ENCODE results near the gene BTD.

BTD gene, protein sequence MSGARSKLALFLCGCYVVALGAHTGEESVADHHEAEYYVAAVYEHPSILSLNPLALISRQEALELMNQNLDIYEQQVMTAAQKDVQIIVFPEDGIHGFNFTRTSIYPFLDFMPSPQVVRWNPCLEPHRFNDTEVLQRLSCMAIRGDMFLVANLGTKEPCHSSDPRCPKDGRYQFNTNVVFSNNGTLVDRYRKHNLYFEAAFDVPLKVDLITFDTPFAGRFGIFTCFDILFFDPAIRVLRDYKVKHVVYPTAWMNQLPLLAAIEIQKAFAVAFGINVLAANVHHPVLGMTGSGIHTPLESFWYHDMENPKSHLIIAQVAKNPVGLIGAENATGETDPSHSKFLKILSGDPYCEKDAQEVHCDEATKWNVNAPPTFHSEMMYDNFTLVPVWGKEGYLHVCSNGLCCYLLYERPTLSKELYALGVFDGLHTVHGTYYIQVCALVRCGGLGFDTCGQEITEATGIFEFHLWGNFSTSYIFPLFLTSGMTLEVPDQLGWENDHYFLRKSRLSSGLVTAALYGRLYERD

GRCh38 chr3:15601399-15602145 lies at the start of gene BTD, which contains the start of gene HACL1:
Gene BTD (plus strand): TSS chr3:15601745. CDS start chr3:15635440, 33,695 bp downstream.
Gene HACL1 (minus strand): TSS chr3:15601569. CDS start chr3:15601463, 106 bp downstream.
- DNase-seq (ENCODE audit: low spot score), result peak; percentile 98

GRCh38 chr3:15551902-15552301 lies 49.6 kb upstream of the BTD start:
- DNase-seq (ENCODE audit: low spot score), result no peak

- DNase-seq (ENCODE audit: low spot score), result no peak
Measured at GRCh38 chr3:15553749-15554148, 47.8 kb upstream of the BTD start.

DNA sequence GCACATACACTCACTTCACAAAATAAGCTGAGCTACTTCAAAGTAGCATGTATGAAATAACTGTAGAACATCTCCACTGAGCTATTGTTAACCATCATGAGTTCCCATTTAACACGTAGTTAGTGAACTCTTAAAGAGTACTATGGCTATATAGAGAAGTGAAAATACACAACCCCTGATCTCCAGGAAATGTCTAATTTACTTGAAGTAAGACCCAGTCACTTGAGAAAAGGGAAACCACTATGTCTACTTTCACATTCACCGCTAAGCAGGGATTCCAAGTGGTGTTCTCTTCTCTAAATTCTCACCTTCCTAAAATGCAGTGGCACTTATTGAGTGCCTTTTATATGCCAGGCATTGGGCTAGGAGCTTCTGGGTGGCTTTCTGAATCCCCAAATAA lies 45.0 kb upstream of the BTD start:
- DNase-seq (ENCODE audit: low spot score), result no peak

DNA sequence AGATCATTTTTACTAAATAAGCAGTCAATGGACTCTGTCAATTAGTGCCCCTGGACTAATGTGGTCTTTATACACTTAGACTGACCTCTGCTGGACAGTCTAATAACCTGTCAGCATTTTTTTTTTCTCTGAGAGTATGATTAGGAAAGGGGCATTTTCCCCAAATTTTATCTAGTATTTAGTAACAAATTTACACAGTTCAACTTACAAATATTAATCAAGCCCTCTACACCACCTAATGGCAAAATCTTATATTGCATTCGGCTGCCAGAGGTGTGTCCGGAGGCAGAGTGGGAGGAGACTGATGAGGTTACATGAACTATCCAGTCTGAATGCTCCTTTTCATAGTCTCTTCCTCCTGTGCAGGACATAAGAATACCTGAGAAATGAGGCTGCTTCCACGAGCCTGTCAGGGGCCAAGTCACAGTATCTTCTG lies 44.0 kb upstream of the BTD start:
- DNase-seq (ENCODE audit: low spot score), result peak; percentile 74

GRCh38 chr3:15558581-15558980 lies 43.0 kb upstream of the BTD start:
- no peak for DNase-seq (ENCODE audit: low spot score)

GRCh38 chr3:15562560-15562959 lies 39.0 kb upstream of the BTD start:
- no peak for DNase-seq (ENCODE audit: low spot score)

DNA sequence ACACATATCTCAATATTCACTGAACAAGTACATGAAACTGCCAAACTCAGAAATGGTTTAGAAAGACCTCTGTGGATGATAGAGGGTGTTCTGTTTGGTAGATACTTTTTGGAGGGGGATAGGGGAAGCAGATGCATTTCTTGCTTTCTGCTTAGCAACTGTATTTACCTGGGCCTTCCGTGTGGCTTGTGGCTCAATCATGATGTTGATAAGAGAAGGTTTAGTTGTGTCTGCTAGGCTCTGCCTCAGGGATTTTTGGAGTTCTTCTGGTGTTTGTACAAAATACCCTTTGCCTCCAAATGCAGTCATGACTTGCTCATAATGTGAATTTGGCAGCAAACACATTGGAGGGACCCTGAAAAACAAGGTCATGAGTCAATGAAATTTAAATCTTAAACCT lies 38.4 kb upstream of the BTD start:
- no peak for DNase-seq (ENCODE audit: low spot score)

- no peak for DNase-seq (ENCODE audit: low spot score)
Measured at GRCh38 chr3:15572138-15572537, 29.4 kb upstream of the BTD start.

- no peak for DNase-seq (ENCODE audit: low spot score)
Measured at GRCh38 chr3:15575446-15575845, 26.1 kb upstream of the BTD start.

DNA sequence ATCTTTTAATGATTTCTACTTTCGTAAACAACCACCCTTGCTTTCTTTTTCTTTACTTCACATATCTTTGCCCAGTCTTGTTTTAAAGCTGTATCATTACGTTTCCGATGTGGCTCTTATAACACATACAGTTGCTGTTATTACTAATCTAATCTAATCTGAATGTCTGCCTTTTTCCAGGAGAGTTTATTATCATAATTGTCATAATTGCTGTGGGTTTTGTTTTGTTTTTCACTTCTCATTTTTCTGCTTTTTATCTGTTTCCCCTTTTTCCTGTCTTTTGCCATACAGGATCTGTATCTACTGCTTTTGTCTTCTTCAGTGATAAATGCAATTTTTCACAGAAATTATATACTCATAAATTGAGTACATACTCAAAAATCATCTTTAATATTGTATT lies 25.1 kb upstream of the BTD start:
- no peak for DNase-seq (ENCODE audit: low spot score)

GRCh38 chr3:15578289-15578867 lies 23.2 kb upstream of the BTD start:
- DNase-seq (ENCODE audit: low spot score), result no peak

- DNase-seq (ENCODE audit: low spot score), result no peak
Measured at GRCh38 chr3:15579051-15579450, 22.5 kb upstream of the BTD start.

DNA sequence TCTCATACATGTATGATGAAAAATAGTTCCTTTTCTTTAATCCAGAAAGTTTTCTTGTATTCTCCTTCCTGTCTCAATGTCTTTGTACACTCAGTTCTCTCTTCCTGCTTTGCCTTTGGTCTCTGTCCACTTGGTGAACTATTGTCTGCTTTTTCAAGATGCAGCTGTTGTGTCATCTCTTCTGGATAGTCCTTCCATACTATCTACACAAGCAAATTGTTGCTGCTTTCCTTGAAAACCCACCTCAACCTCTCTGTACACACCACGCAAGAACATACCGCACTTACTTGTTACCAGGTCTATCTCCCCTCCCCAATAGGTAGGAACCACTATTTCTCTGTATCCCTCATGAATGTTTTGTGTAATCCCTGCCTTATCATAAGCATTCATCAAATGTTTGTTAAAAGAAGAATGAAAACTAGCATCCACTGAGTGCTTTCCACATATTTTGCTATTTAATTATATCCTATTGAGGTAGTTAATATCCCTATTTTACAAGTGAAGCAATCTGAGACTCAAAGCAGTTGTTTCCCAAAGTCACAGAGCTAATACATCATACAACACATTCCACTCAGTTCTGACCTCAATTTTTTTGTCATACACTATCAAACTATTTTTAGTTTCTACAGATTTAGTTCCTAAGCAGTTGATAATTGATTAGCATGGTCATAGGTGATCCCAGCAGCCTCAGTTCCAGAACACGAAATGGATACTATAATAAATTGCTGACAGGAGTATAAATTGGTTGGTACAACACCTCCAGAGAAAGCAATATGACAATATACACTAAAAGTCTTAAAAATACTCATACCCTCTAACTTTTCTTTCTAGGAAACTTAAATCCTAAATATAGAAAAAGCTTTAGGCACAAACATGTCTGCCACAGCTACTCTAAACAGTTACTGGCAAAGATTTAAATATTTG lies 19.8 kb upstream of the BTD start:
- DNase-seq (ENCODE audit: low spot score), result no peak

DNA sequence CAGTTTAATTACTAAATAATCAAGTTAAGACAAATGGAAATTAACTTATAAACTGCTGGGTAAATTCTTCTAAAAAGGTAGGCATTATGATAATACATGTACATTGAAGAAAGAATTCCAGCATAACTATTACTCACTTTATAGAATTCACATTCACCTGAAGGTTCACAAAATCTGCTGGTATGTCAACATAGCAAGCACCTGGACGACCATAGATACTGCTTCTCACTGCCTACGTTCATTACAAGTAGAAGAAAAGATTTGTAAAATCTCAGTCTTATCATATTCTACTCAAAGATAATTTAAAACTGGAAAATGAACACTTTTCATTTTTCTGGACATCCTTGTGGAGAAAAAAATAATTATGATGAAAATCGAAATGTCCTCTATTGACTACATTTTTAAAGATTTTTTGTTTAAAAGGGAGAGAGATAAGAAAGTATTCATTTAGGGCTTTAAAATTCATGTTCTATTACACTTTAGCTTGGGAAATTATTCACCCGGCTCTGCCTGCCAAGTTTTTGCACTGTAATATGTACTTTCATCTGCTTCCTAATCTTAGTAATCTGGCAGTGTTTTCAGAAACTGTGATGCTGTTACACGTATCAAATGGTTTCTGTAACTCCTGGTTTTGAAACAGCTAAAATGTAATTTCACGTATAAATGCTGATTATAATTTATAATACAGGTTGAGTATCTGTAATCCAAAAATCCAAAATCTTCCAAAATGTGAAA lies 16.3 kb upstream of the BTD start:
- no peak for DNase-seq (ENCODE audit: low spot score)

GRCh38 chr3:15591242-15591641 lies 10.3 kb upstream of the BTD start:
- DNase-seq (ENCODE audit: low spot score), result no peak

- DNase-seq (ENCODE audit: low spot score), result no peak
Measured at GRCh38 chr3:15591928-15592327, 9.6 kb upstream of the BTD start.

GRCh38 chr3:15592968-15593367 lies 8.6 kb upstream of the BTD start:
- no peak for DNase-seq (ENCODE audit: low spot score)

DNA sequence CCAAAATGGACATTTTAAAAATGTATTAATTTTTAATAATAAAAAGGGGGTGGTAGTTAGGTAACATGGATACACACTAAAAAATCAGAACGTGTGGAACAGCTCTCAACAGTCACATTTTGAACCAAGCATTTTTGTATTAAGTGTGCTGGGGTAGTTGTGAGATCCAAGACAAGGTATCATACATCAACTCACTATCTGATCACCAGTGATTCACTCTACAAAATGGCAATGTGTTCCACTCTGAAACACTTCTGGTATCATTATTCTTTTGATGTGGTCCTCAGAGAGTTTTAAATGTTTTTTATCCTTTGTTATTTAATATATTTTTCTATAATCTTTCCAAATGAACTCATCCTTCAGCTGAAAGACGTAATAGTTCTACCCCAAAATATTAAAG lies 5.6 kb upstream of the BTD start:
- no peak for DNase-seq (ENCODE audit: low spot score)

- peak; percentile 66 for DNase-seq (ENCODE audit: low spot score)
Measured at GRCh38 chr3:15601046-15601398, 523 bp upstream of the BTD start.

DNA sequence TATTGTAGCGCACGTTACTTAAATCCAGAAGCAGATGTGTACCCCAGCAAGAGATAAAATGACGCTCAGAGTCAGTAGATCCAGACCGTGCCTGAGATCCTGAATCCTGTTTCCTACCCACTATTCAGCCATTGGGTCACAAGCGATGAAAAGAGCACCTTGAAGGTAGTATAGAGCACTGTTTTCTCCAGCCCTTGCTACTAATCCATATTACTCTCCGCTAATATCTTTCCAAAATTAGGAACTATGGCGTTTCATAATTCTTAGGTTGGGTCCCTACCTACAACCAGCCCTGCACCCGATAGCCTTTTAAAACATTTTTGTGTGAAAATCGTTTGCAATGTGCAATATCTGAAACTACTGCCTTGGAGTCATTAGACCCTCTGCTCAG lies 596 bp downstream of the BTD start:
- no peak for DNase-seq (ENCODE audit: low spot score)

All from RKO (cell line).